H1 (cell line): Measurements from ENCODE around the gene MAP2K2. TPM values are rescaled to one million over a fixed set of nuclear protein-coding genes. Genes with fewer than 3 reads are reported as not detected.

Experiments used
- CTCF ChIA-PET: fragments of 300-600 bp; sonication (Branson Sonifier 250); formaldehyde crosslinking; loops from one replicate; lab custom pipeline; 2021; ENCODE audit not compliant: partially characterized antibody; lab: Charles Lee
- POLR2A ChIA-PET: fragments of 300-600 bp; sonication (Branson Sonifier 250); formaldehyde crosslinking; loops from one replicate; lab custom pipeline; 2021; ENCODE audit warnings: inconsistent platforms; ENCODE audit not compliant: partially characterized antibody; lab: Charles Lee
- DNase-seq, 2 experiments: peaks; one replicate each; pipeline versions ENCODE4 v3.0.0 to v3.0.0-alpha.2; 2010 to 2022; ENCODE audit warnings: low spot score in 2 of 2, low read depth in 1 of 2, mixed read lengths in 1 of 2
- FAIRE-seq: peaks from 2 replicates; lab custom pipeline; 2011; peaks lifted over from hg19 to GRCh38; lab: Jason Lieb, UNC
- H2AFZ ChIP-seq: 2 replicates; pipeline ENCODE4 v1.8.1; 2012; ENCODE audit warnings: low read length, inconsistent platforms
- H2AK5ac ChIP-seq: 2 replicates; pipeline ENCODE4 v1.6.1; 2013; ENCODE audit warnings: low read depth, low read length
- H2BK120ac ChIP-seq: replicated peaks from 2 replicates; pipeline ENCODE3; 2013; ENCODE audit warnings: low read depth, low read length, inconsistent platforms
- H2BK12ac ChIP-seq: 2 replicates; pipeline ENCODE4 v1.6.1; 2013; ENCODE audit warnings: low read depth, low read length
- H2BK15ac ChIP-seq: 2 replicates; pipeline ENCODE4 v1.6.1; 2013; ENCODE audit warnings: low read length
- H2BK20ac ChIP-seq: 2 replicates; pipeline ENCODE4 v1.6.1; 2013; ENCODE audit warnings: low read length
- H2BK5ac ChIP-seq: 2 replicates; pipeline ENCODE4 v1.6.1; 2013; ENCODE audit warnings: low read depth, low read length
- H3K14ac ChIP-seq: 2 replicates; pipeline ENCODE4 v1.6.1; 2013; ENCODE audit warnings: inconsistent platforms; ENCODE audit not compliant: insufficient read length
- H3K18ac ChIP-seq: 2 replicates; pipeline ENCODE4 v1.6.1; 2013; ENCODE audit warnings: low read length; ENCODE audit errors: extremely low read depth
- H3K23ac ChIP-seq: 2 replicates; pipeline ENCODE4 v1.6.1; 2013; ENCODE audit warnings: inconsistent platforms; ENCODE audit not compliant: insufficient read length
- H3K23me2 ChIP-seq: 2 replicates; pipeline ENCODE4 v1.6.1; 2013; ENCODE audit warnings: low read depth, low read length
- H3K27ac ChIP-seq: 2 replicates; pipeline ENCODE4 v1.6.1; 2011; ENCODE audit warnings: low read depth, low read length, inconsistent platforms
- H3K27me3 ChIP-seq, 4 experiments: replicated peaks in 1 of 4; 1 replicate in 1 of 4; 2 replicates in 3 of 4; pipeline versions ENCODE4 v1.6.1 to v1.8.1; 2011 to 2013; ENCODE audit warnings: low read length in 3 of 4, mild to moderate bottlenecking in 3 of 4, inconsistent platforms in 2 of 4, mixed read lengths in 2 of 4, moderate library complexity in 1 of 4; ENCODE audit not compliant: control insufficient read depth in 3 of 4, insufficient read depth in 3 of 4; ENCODE audit errors: extremely low read depth in 1 of 4
- H3K36me3 ChIP-seq, 4 experiments: 2 replicates each; pipeline versions ENCODE4 v1.6.1 to v1.8.1; 2011 to 2013; ENCODE audit warnings: mild to moderate bottlenecking in 4 of 4, low read length in 3 of 4, moderate library complexity in 2 of 4, control low read depth in 1 of 4, inconsistent platforms in 1 of 4; ENCODE audit not compliant: insufficient read depth in 4 of 4, control insufficient read depth in 2 of 4
- H3K4ac ChIP-seq: replicated peaks from 2 replicates; pipeline ENCODE3; 2013; ENCODE audit warnings: low read length, low read depth, mixed read lengths, inconsistent platforms; ENCODE audit not compliant: insufficient read length
- H3K4me1 ChIP-seq, 4 experiments: replicated peaks in 1 of 4; 1 replicate in 1 of 4; 2 replicates in 3 of 4; pipeline versions ENCODE4 v1.6.1 to v1.8.1; 2011 to 2013; ENCODE audit warnings: low read length in 3 of 4, inconsistent platforms in 2 of 4, mixed read lengths in 1 of 4; ENCODE audit not compliant: insufficient read depth in 4 of 4, control insufficient read depth in 3 of 4
- H3K4me2 ChIP-seq, 2 experiments: 2 replicates each; pipeline versions ENCODE4 v1.6.1 to v1.8.1; 2011 to 2013; ENCODE audit warnings: low read depth in 2 of 2, low read length in 2 of 2, control low read depth in 1 of 2, inconsistent platforms in 1 of 2, mild to moderate bottlenecking in 1 of 2; ENCODE audit not compliant: insufficient read depth in 1 of 2
- H3K4me3 ChIP-seq, 4 experiments: fragments of 200-600, 300-600 bp in 1 of 4; sonication (generic), shearing (Covaris generic), sonication (Bioruptor Twin) in 1 of 4; 2 replicates each; pipeline versions ENCODE4 v1.5.1 to v1.8.1; 2011 to 2016; ENCODE audit warnings: low read length in 4 of 4, low read depth in 3 of 4, control low read depth in 2 of 4, inconsistent platforms in 2 of 4, mild to moderate bottlenecking in 2 of 4, mixed read lengths in 1 of 4, moderate library complexity in 1 of 4; ENCODE audit not compliant: insufficient read depth in 2 of 4; ENCODE audit errors: extremely low read depth in 1 of 4
- H3K56ac ChIP-seq: replicated peaks from 2 replicates; pipeline ENCODE3; 2013; ENCODE audit warnings: low read depth, mild to moderate bottlenecking, mixed read lengths, low read length, inconsistent platforms; ENCODE audit not compliant: insufficient read length
- H3K79me1 ChIP-seq: 2 replicates; pipeline ENCODE4 v1.6.1; 2013; ENCODE audit warnings: low read depth, low read length, control low read depth
- H3K79me2 ChIP-seq, 2 experiments: 2 replicates each; pipeline versions ENCODE4 v1.6.1 to v1.8.1; 2012 to 2013; ENCODE audit warnings: low read length in 2 of 2, mild to moderate bottlenecking in 2 of 2, inconsistent platforms in 1 of 2; ENCODE audit not compliant: insufficient read depth in 2 of 2, control insufficient read depth in 1 of 2
- H3K9ac ChIP-seq, 4 experiments: replicated peaks in 1 of 4; 1 replicate in 1 of 4; 2 replicates in 3 of 4; pipeline versions ENCODE4 v1.6.1 to v1.8.1; 2011 to 2013; ENCODE audit warnings: low read depth in 3 of 4, low read length in 3 of 4, control low read depth in 2 of 4, mild to moderate bottlenecking in 2 of 4, moderate library complexity in 2 of 4, inconsistent platforms in 1 of 4; ENCODE audit errors: extremely low read depth in 1 of 4
- H3K9me3 ChIP-seq, 2 experiments: 2 replicates each; pipeline versions ENCODE4 v1.6.1 to v1.8.1; 2012 to 2013; ENCODE audit warnings: mild to moderate bottlenecking in 2 of 2, moderate library complexity in 2 of 2, control low read depth in 1 of 2, inconsistent platforms in 1 of 2, low read depth in 1 of 2, low read length in 1 of 2, mixed read lengths in 1 of 2; ENCODE audit not compliant: insufficient read depth in 2 of 2
- H4K20me1 ChIP-seq, 2 experiments: replicated peaks in 1 of 2; 2 replicates each; pipeline versions ENCODE3 to v1.8.1; 2011 to 2013; ENCODE audit warnings: inconsistent platforms in 2 of 2, low read length in 2 of 2, mild to moderate bottlenecking in 1 of 2; ENCODE audit not compliant: insufficient read depth in 2 of 2, control insufficient read depth in 1 of 2
- H4K5ac ChIP-seq: 2 replicates; pipeline ENCODE4 v1.6.1; 2013; ENCODE audit warnings: low read length, low read depth, mixed read lengths, inconsistent platforms; ENCODE audit not compliant: insufficient read length
- H4K8ac ChIP-seq: 2 replicates; pipeline ENCODE4 v1.8.0; 2013; ENCODE audit warnings: mild to moderate bottlenecking, moderate library complexity, low read length, inconsistent platforms; ENCODE audit not compliant: insufficient read depth; ENCODE audit errors: extremely low read depth
- H4K91ac ChIP-seq: replicated peaks from 2 replicates; pipeline ENCODE3; 2013; ENCODE audit warnings: low read length, mixed read lengths, inconsistent platforms; ENCODE audit not compliant: insufficient read length
- BACH1 ChIP-seq: IDR thresholded peaks from 2 replicates; pipeline ENCODE4 v1.6.1; 2012; ENCODE audit warnings: low read length, improper control_type of control experiment
- CTBP2 ChIP-seq: IDR thresholded peaks from 2 replicates; pipeline ENCODE4 v1.7.0; 2011; ENCODE audit warnings: borderline replicate concordance, mild to moderate bottlenecking, moderate library complexity, mixed read lengths, low read length; ENCODE audit not compliant: insufficient read depth, insufficient read length
- EGR1 ChIP-seq: IDR thresholded peaks from 2 replicates; pipeline ENCODE4 v1.6.1; 2011; ENCODE audit warnings: low read depth, low read length, borderline replicate concordance
- FOSL1 ChIP-seq: IDR thresholded peaks from 2 replicates; pipeline ENCODE4 v1.6.1; 2011; ENCODE audit warnings: mild to moderate bottlenecking, low read depth, low read length, moderate library complexity; ENCODE audit not compliant: insufficient read depth
- KDM5A ChIP-seq: fragments of 200-600 bp; IDR thresholded peaks from 2 replicates; pipeline ENCODE4 v1.7.1; 2012; ENCODE audit warnings: mild to moderate bottlenecking, low read length, inconsistent platforms, mixed read lengths
- PHF8 ChIP-seq: fragments of 200-600 bp; sonication (generic); conservative IDR thresholded peaks from 2 replicates; pipeline ENCODE4 v1.7.1; 2012; ENCODE audit warnings: low read depth, mild to moderate bottlenecking, inconsistent platforms, low read length, moderate library complexity
- SIRT6 ChIP-seq: IDR thresholded peaks from one replicate; pipeline ENCODE4 v1.7.1; 2012; ENCODE audit warnings: low read length, inconsistent platforms
- SP1 ChIP-seq: IDR thresholded peaks from 2 replicates; pipeline ENCODE4 v1.6.1; 2011; ENCODE audit warnings: low read depth, low read length
- ZNF274 ChIP-seq: IDR thresholded peaks from 2 replicates; pipeline ENCODE4 v1.7.0; 2012; ENCODE audit warnings: low read length, borderline replicate concordance; ENCODE audit errors: extremely low read depth
- WGBS, 2 experiments: shearing (Covaris generic) in 1 of 2; methylation state at CpG; one replicate each; pipeline versions ENCODE4 v1.1.6 to v1.1.7; 2013 to 2015; ENCODE audit warnings: low lambda C conversion rate in 2 of 2, mixed read lengths in 2 of 2, inconsistent platforms in 1 of 2, low coverage in 1 of 2, missing lambda C conversion rate in 1 of 2; ENCODE audit not compliant: insufficient replicate concordance in 2 of 2, insufficient coverage in 1 of 2, insufficient read length in 1 of 2; ENCODE audit errors: extremely low coverage in 1 of 2, missing lambda C conversion rate in 1 of 2; 5-methylcytosine and 5-hydroxymethylcytosine counted together
- polyA plus RNA-seq, 7 experiments: library from polyadenylated mRNA; depleted of rRNA in 3 of 7; stranded (reverse) in 5 of 7; unstranded in 2 of 7; fragments of >200 nt in 5 of 7; fragments of 200-250 nt in 2 of 7; gene quantifications; 1 replicate in 5 of 7; 2 replicates in 1 of 7; 4 replicates in 1 of 7; pipeline versions ENCODE4 v1.2.1 to v1.2.3, GENCODE V29; 2011 to 2013; ENCODE audit warnings: missing spikeins in 2 of 7, mixed read lengths in 2 of 7
- total RNA-seq: library from RNA; stranded (reverse); fragmentation: NEBNext Ultra II Directional; extraction: Animal tissue kit (Norgen Biotek cat#: 25700); gene quantifications from 2 replicates; pipeline ENCODE4 v1.2.1, GENCODE V29; 2021

MAP2K2 gene
- total and polyA plus RNA-seq, 2 of the 8 experiments (the other 6 are each of a cell fraction or from before 2014, with no cell fraction given) = 111 to 162 TPM

- Histone ChIP-seq H2BK20ac (no peak overlapping the region), H3K23me2 (0 out of 2 replicates have a peak, but pooled peaks cover 3% of the 10 kb centered on the region), H3K9me3 (no peaks in the 10 kb centered on the region), H4K8ac (no peak overlapping the region), H3K27me3 (no peaks in the 10 kb centered on the region), H4K5ac (no peak overlapping the region), H3K27ac (no peak overlapping the region), H3K14ac (no peak overlapping the region), H3K9ac (no peak overlapping the region), H3K4me2 (no peak overlapping the region), H2BK120ac (no peak overlapping the region), H3K23ac (no peak overlapping the region), H2AFZ (no peak overlapping the region), H3K36me3 (peaks cover 2 to 23% (median 15%) of the 10 kb centered on the region in 4 experiments), H3K4ac (no peak overlapping the region), H2AK5ac (no peak overlapping the region), H3K4me3 (no peak overlapping the region), H3K79me1 (peaks cover 35% of the 10 kb centered on the region), H3K4me1 (peaks cover 0 to 10% (median 4%) of the 10 kb centered on the region in 4 experiments; a peak in 6 of 7 replicates), H2BK15ac (no peak overlapping the region), H4K91ac (no peak overlapping the region), H3K79me2 (peaks cover 0 to 35% of the 10 kb centered on the region in 2 experiments; a peak in 2 of 4 replicates), H2BK5ac (no peak overlapping the region), H2BK12ac (no peak overlapping the region), H3K18ac (no peak overlapping the region), H3K56ac (no peak overlapping the region), H4K20me1 (peaks cover 27 to 34% of the 10 kb centered on the region in 2 experiments)
- 92% methylated on average over 15 of the region's 15 CpGs; no CpG with 5 or more reads in 1 of the 2 experiments for WGBS, 2 experiments
- FAIRE-seq (no peak), DNase-seq (no peak)
- CTCF ChIA-PET = interaction anchor here (0.7 kb wide), 2 partner anchors 55 to 90 kb away, joined by 3 read pairs; no protein-coding TSS in a partner anchor
- no peak for TF ChIP-seq BACH1
- TF ChIP-seq SP1 = no peak
- no peak for TF ChIP-seq ZNF274
- no peak for TF ChIP-seq EGR1
- TF ChIP-seq CTBP2 = no peak
- TF ChIP-seq SIRT6 = no peak
- no peak for TF ChIP-seq PHF8
- TF ChIP-seq KDM5A = no peak
- TF ChIP-seq FOSL1 = no peak
- POLR2A ChIA-PET = interaction anchor here (0.6 to 1.8 kb wide), 4 partner anchors 13 to 64 kb away, joined by 3 to 4 read pairs (median 4); partner anchors contain the start of gene EEF2
These were observed 74.5 kb downstream of the MAP2K2 start for GRCh38 chr19:4049432-4049831.
